Motor neuron (in vitro differentiated cells): Measurements from ENCODE around the gene CYP2J2. TPM values are rescaled to one million over a fixed set of nuclear protein-coding genes. Genes with fewer than 3 reads are reported as not detected.
"Not testable (repeated sequence)": the region's sequence is repeated elsewhere in the genome, so short reads cannot be mapped to it uniquely, and the experiment has no call there.

Source experiments
- ATAC-seq, 8 experiments: fragments of 200-7000 bp; cut with Tn5 transposase; replicated peaks in 6 of 8; 2 replicates each; pipeline ENCODE4 v1.8.0; 2021; ENCODE audit warnings: mild to moderate bottlenecking in 8 of 8, moderate library complexity in 8 of 8
- H3K27ac ChIP-seq, 2 donors: fragments of 250-450 bp; sonication (Bioruptor Pico); 2 replicates each; pipeline ENCODE4 v1.9.0; 2021; ENCODE audit warnings: antibody characterized with exemption in 2 of 2, mild to moderate bottlenecking in 2 of 2, moderate library complexity in 1 of 2
- H3K4me1 ChIP-seq, 2 donors: fragments of 250-450 bp; sonication (Bioruptor Pico); replicated peaks in 1 of 2; 2 replicates each; pipeline ENCODE4 v1.6.1; 2021; ENCODE audit warnings: antibody characterized with exemption in 2 of 2, mild to moderate bottlenecking in 2 of 2, moderate library complexity in 1 of 2
- H3K4me3 ChIP-seq, 5 donors: fragments of 250-450 bp; sonication (Bioruptor Pico); 2 replicates each; pipeline ENCODE4 v1.9.0; 2021; ENCODE audit warnings: antibody characterized with exemption in 5 of 5, mild to moderate bottlenecking in 5 of 5, moderate library complexity in 4 of 5
- WGBS, 10 experiments: fragments of 450-650 bp; shearing (Covaris generic); methylation state at CpG; one replicate each; pipeline ENCODE4 v1.0.0; 2022; 5-methylcytosine and 5-hydroxymethylcytosine counted together
- in situ Hi-C, 9 experiments: fragments of 400-800 bp; cut with MboI; loops; one replicate each; pipeline ENCODE4 v1.15.0; 2021; ENCODE audit warnings: low sequenced_read_pairs in 9 of 9, low pct_unique_long_range_greater_than_20kb in 2 of 9; ENCODE audit not compliant: unreplicated experiment in 9 of 9
- total RNA-seq, 8 experiments: library from RNA; unstranded; fragments of 300-600 nt; gene quantifications; 2 replicates each; pipeline versions ENCODE4 v1.2.3 to v1.2.4, GENCODE V29; 2022

The CYP2J2 gene
- total RNA-seq, 8 experiments from 2014 or later: 0.05 to 5.1 (median 0.16) TPM; not detected in 2

DNA sequence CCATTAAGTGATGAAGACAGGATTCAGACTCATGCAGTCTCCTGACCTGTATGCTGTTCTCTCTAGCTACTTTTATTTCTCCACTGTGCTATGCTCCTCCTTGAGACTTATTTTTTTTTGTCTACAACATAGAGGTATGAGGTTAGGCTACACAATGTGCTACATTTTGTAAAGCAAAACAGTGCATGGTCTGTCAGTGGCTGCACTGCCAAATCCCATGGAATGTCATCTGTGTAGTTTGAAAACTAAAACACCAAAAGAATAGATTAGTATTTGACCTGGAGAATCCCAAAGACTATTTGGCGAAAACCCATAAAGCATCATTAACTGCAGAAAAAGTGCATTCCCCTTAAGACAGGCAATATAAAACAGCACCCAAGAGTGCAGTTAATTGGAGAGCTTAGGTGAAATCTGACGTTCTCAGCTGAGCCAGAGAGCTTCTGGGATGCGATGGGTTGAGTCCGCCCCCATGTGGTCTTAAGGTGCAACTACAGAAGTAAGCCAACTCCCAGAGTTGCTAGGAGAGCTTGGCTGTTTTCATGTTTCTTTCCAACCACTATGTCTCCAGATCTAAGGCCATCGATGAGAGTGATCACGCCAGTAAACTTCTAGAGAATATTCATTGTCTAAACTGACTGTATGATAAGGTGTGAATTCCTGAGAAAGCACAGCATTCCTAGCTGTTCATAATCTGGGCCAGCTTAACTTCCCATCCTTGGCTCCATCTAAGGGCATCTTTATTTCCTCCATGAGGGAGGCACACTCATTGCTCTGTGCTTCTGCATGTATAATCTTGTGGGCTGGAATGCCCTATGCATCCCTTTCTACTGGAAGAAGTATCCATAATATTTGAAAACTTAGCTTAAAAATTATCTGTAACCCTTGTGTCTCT is 20.7 kb upstream of the CYP2J2 start:
- in situ Hi-C loops: loop anchor here in 4 of 9 experiments (25.0 kb wide), 3 partner anchors 160 to 1435 kb away; no protein-coding TSS in a partner anchor
- no peak overlapping the region for H3K27ac ChIP-seq
- WGBS, 10 experiments: 0 to 9% (median 0%) methylated on average over 1 to 6 of the region's 6 CpGs; no CpG with 5 or more reads in 3 of the 10 experiments
- no peaks in the 10 kb centered on the region for H3K4me1 ChIP-seq
- peak; percentile 84 to 98 (median 92) for ATAC-seq
- no peak overlapping the region for H3K4me3 ChIP-seq

DNA sequence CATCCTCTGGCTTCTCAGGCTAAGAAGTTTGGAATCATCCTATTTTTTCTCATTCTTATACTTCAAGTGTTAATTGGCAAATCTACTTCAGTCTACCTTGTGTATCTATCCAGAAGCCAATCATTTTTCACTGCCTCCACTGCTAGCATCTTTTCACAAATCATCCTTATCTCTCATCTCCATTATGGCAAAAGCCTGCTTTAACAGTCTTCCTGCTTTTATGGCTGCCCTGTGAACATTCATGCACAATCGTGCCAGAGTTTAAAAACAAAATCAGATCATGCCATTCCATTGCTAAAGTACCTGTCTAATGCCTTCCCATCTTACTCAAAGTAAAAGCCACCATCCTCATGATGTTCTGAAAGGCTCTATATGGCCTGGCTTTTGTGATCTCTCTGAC is 19.2 kb upstream of the CYP2J2 start:
- in situ Hi-C loops: loop anchor here in 4 of 9 experiments (25.0 kb wide), 3 partner anchors 158 to 1433 kb away; no protein-coding TSS in a partner anchor
- Histone ChIP-seq H3K27ac (no peak overlapping the region), H3K4me3 (no peak overlapping the region), H3K4me1 (no peaks in the 10 kb centered on the region)
- ATAC-seq: no peak
- 14 to 67% (median 55%) methylated on average over 1 of the region's 1 CpG; no CpG with 5 or more reads in 4 of the 10 experiments for WGBS, 10 experiments

DNA sequence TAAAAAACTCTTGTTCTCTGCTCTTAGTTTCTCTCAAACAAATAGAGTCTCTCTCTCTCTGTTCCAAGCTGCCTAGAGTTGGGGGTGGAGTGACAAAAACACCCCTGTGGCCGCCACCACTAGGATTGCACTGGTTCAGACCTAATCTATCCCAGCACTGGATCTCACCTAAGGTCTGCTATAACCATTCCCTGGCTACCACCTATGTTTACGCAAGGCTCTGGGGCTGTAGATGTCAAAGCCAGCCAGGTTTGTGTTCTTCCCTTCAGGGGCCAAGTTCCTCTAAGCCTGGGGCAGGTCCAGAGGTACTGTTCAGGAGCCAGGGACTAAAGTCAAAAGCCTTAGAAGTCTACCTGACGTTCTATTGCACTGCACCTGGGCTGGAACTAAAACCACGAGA is 12.8 kb upstream of the CYP2J2 start:
- Histone ChIP-seq H3K4me1 (no peaks in the 10 kb centered on the region), H3K27ac (no peak overlapping the region), H3K4me3 (no peak overlapping the region)
- no peak for ATAC-seq
- in situ Hi-C loops: loop anchor here in 4 of 9 experiments (25.0 kb wide), 3 partner anchors 152 to 1427 kb away; no protein-coding TSS in a partner anchor
- 0 to 100% (median 80%) methylated on average over 1 to 3 of the region's 4 CpGs; no CpG with 5 or more reads in 3 of the 10 experiments for WGBS, 10 experiments

DNA sequence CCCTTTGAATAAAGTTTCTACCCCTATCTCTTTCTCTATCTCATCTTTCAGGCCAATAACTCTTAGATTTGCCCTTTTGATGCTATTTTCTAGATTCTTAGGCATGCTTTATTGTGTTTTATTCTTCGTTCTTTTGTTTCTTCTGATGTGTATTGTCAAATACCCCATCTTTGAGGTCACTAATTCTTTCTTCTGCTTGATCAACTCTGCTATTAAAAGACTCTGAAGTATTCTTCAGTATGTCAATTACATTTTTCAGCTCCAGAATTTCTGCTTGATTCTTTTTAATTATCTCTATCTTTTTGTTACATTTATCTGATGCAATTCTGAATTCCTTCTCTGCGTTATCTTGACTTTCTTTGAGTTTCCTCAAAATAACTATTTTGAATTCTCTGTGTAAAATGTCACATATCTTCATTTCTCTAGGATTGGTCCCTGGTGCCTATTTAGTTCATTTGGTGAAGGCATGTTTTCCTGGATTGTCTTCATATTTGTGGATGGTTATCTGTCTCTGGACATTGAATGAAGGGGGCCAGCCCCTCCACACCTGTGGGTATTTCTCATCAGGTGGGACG is 11.2 kb upstream of the CYP2J2 start:
- no peak overlapping the region for H3K4me3 ChIP-seq
- H3K4me1 ChIP-seq: no peaks in the 10 kb centered on the region
- no peak overlapping the region for H3K27ac ChIP-seq
- WGBS, 10 experiments: 0 to 85% (median 59%) methylated on average over 2 to 3 of the region's 3 CpGs
- ATAC-seq: no peak
- in situ Hi-C loops: loop anchor here in 4 of 9 experiments (25.0 kb wide), 3 partner anchors 150 to 1425 kb away; no protein-coding TSS in a partner anchor

DNA sequence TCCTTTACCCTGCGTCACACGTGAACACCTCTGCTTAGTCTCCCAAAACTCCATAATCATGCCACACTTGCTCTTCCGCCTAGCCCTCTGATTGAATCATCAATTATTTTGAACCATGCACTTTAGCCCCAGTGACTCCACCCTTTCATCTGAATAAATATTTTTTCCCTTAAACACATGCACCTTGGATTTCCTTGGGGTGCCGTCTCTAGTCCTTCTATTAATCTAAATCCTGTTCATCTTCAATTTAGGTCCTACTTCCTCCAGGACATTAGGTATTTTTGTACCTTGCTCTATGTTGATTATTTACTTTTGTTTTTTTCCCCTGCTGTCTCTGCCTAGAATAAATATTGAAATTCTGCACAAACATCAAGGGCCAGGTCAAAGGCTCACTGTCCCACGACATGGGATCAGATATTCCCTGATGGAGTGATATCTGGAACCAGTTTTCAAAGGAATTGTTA is 9.8 kb upstream of the CYP2J2 start:
- in situ Hi-C loops: loop anchor here in 4 of 9 experiments (25.0 kb wide), 3 partner anchors 149 to 1424 kb away; no protein-coding TSS in a partner anchor
- H3K4me3 ChIP-seq: no peak overlapping the region
- WGBS, 10 experiments: 20 to 90% (median 77%) methylated on average over 1 to 5 of the region's 5 CpGs
- H3K27ac ChIP-seq: no peak overlapping the region
- ATAC-seq: no peak
- H3K4me1 ChIP-seq: no peaks in the 10 kb centered on the region

DNA sequence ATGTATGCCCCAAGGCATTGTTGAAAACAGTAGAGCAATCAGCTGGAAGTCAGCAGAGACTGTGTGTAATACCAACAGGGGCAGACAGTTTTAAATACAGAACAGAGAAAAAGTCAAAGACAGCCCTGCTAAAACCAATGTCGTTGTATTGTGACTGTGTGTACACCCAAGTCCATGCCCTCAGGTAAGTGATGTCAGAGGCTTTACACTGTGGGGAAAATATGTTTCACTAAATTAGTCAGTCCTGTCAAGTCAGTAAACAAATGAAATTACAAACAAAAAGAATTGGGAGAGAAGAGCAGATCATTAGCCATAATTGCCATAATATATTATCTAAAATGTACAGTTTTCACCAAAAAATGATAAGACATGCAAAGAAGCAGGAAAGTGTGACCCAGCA is 2.4 kb upstream of the CYP2J2 start:
- no peak overlapping the region for H3K27ac ChIP-seq
- no peak for ATAC-seq
- in situ Hi-C loops: loop anchor here in 4 of 9 experiments (25.0 kb wide), 3 partner anchors 142 to 1417 kb away; no protein-coding TSS in a partner anchor
- H3K4me3 ChIP-seq: no peak overlapping the region
- 75 to 100% (median 83%) methylated on average over 1 of the region's 1 CpG; no CpG with 5 or more reads in 3 of the 10 experiments for WGBS, 10 experiments
- H3K4me1 ChIP-seq: no peaks in the 10 kb centered on the region

DNA sequence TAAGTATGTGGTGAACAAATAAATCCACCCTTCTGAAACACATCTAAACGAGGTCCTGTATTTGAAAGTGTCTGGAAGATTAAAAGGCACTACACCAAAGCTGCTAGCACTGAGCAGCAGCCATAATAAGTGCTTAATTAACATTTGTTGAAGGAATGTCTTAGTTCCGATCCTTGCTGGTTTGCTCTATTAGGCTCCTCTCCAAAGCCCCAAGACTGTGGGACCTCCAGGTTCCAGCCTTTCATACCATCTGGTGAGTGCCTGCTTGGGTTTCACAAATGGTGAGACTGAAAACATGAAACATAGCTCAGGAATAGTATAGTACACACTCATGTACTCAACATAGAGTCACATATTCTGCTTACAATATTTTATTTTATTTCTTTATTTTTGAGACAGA is 640 bp upstream of the CYP2J2 start:
- in situ Hi-C loops: loop anchor here in 4 of 9 experiments (25.0 kb wide), 3 partner anchors 140 to 1415 kb away; no protein-coding TSS in a partner anchor
- no peaks in the 10 kb centered on the region for H3K4me1 ChIP-seq
- no peak overlapping the region for H3K4me3 ChIP-seq
- ATAC-seq: peak in 2 of 8 experiments; percentile 13 to 15
- 0 to 85% (median 63%) methylated on average over 1 to 2 of the region's 2 CpGs; no CpG with 5 or more reads in 4 of the 10 experiments for WGBS, 10 experiments
- no peak overlapping the region for H3K27ac ChIP-seq

DNA sequence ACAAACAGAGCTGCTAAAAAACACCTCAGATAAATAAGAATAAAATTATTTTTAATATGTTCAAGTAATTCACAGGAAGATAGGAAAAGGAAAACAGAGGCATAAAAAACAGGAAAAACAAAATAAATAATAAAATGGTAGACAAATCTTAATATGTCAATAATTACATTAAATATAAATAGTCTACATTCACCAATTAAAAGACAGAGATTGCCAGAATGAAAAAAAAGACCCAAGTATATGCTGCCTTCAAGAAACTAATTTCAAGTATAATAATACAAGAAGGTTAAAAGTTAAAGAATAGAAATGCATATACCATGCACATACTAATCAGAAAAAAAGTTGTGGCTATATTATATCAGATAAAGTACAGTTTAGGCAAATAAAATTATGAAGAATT is 1.9 kb downstream of the CYP2J2 start:
- Histone ChIP-seq H3K4me3 (no peak overlapping the region), H3K27ac (no peak overlapping the region), H3K4me1 (peaks cover 0 to 5% of the 10 kb centered on the region in 2 donors)
- in situ Hi-C loops: loop anchor here in 4 of 9 experiments (25.0 kb wide), 3 partner anchors 137 to 1412 kb away; no protein-coding TSS in a partner anchor
- no peak for ATAC-seq

DNA sequence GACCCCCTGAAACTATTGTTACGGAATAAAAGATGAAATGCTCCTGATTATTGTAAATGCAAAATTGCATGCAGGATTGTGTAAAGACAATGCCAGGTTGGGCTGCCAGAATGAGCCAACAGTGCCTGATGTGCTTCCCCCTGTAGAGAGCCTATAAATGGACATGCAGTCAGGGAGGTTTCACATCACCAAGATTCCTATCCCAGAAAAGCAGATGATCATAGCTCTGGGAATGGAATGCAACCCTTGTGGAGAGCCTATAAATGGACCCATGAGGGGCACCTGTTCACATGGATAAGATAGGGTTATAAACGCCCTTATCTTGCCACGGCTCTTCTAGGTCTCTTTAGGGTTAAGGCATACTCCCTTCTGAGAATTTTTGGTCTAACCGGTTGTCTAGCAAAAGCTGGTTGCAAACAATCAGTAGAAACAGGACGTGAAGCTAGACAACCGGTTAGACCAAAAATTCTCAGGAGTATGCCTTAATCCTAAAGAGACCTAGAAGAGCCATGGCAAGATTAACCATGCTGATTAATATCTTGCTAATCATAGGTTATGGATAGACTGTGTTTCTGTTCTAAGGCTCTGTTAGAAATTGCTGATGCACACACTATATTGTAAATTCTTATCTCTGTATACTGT is 5.2 kb downstream of the CYP2J2 start:
- not testable (repeated sequence) for ATAC-seq
- WGBS, 10 experiments: 0 to 97% (median 79%) methylated on average over 1 to 6 of the region's 6 CpGs

DNA sequence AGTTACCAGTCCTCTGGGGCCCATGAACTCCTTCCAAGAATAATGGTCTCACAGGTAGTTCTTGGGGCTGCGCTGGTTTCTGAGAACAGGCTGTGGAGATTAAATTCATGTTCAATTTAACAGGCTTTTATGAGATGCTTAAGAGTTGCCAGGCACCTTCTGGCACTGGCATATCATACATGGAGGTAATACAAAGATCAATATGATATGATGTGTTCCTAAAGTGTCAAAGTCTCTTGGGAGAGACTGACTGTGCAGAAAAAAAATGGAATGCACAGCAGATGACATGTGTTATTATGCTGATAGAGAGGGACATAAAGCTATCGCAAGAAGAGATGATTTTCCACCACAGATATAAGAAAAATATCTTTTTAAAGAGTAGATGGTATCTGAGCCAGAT is 6.8 kb downstream of the CYP2J2 start:
- WGBS, 10 experiments: 25 to 100% (median 68%) methylated on average over 1 to 2 of the region's 2 CpGs
- peaks cover 0 to 16% of the 10 kb centered on the region in 2 donors for H3K4me1 ChIP-seq
- ATAC-seq: peak in 1 of 8 experiments; percentile 6
- no peak overlapping the region for H3K27ac ChIP-seq
- H3K4me3 ChIP-seq: no peak overlapping the region
- in situ Hi-C loops: no loop called here

More for the DNA sequence above, 5.2 kb downstream of the CYP2J2 start:
- in situ Hi-C loops, H3K4me3 ChIP-seq, H3K27ac ChIP-seq: not testable (repeated sequence)
- H3K4me1 ChIP-seq: peaks cover 0 to 16% of the 10 kb centered on the region in 2 donors

DNA sequence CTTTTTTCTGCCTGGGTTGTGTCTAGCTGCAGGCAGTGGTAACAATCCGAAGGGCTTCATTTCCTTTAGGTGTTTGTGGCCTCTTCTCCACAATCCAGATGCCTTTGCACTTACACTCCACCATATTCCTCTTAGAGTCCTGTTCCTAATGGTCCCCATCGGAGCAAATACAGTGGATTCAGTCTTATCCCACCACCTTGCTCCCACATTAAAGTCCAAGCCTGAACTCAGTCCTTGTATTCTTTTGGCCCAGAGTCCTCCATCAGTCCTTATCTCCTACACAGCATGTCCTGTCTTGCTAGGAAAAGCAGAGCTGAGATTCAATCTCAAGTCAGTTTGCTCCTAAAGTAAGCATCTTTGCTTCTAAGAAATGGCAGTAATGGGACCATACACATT is 8.8 kb downstream of the CYP2J2 start:
- Histone ChIP-seq H3K27ac (no peak overlapping the region), H3K4me1 (peaks cover 0 to 16% of the 10 kb centered on the region in 2 donors), H3K4me3 (no peak overlapping the region)
- no peak for ATAC-seq
- in situ Hi-C loops: no loop called here
- WGBS, 10 experiments: 22 to 100% (median 86%) methylated on average over 1 to 2 of the region's 2 CpGs; no CpG with 5 or more reads in 1 of the 10 experiments

DNA sequence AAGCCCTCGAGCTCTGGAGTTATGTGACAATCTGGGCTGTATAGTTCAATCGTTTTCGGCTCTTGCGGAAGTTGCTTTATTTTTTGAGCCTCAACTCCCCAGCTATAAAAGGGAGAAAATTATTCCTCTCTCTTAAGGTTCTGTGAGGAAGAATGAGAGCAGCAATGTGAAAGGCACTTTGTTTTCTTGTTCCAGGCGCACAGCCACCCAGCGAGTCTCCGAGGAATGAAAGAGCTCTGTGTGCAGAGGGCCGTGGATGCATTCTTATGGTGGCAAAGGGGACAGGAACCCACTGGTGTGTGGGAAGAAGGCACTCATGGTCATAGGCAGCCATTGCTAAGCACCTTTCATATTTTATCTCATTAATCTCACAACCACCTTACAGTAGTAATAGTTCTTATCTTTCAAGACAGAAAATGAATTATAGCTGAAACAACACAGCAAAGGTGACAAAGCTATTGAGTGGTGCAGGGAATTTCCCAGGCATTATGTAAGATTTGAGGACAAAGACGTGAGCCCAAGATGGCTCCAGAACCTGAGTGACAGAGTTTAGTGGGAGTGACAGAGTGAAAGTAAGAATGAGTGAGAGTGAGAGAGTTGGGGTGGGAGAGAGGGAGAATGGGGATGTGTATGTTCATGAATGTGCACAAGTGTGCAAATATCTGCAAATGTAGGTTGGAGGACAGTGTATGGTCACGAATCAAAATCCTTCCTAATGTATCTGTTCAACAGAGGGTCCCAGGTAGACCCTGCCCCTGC is 9.4 kb downstream of the CYP2J2 start:
- in situ Hi-C loops: no loop called here
- ATAC-seq: no peak
- H3K4me1 ChIP-seq: peaks cover 0 to 16% of the 10 kb centered on the region in 2 donors
- no peak overlapping the region for H3K27ac ChIP-seq
- WGBS, 10 experiments: 57 to 91% (median 73%) methylated on average over 3 to 10 of the region's 10 CpGs; no CpG with 5 or more reads in 1 of the 10 experiments
- no peak overlapping the region for H3K4me3 ChIP-seq
